HUDEP-2 (cell line): ENCODE data around the gene USP51.
"Not testable (repeated sequence)": the region's sequence is repeated elsewhere in the genome, so short reads cannot be mapped to it uniquely, and the experiment has no call there.

ENCODE experiments used
- DNase-seq, 76 experiments: peaks; one replicate each; lab custom pipeline; 2025; ENCODE audit not compliant: unreplicated experiment in 76 of 76; lab: John Stamatoyannopoulos, UW

USP51 gene

DNA sequence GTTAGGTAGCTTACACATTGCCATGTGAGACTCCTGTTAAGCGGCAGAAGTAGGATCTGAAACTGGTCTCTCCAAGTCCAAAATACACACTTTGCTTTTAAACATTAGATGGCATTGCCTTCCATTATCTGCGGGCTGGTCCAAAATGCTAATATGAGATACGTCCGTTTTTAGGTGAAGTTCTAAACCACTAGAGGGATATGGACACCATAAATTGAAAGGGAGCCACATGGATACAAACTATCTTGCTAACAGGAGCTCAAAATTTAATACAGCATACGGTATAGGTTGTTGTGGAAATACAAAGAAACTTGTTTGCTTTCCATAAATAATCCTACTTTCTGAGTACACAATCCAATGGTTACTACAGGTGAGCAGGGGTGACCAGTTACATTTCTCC lies 23.9 kb downstream of the USP51 start:
- not testable (repeated sequence) for DNase-seq

DNA sequence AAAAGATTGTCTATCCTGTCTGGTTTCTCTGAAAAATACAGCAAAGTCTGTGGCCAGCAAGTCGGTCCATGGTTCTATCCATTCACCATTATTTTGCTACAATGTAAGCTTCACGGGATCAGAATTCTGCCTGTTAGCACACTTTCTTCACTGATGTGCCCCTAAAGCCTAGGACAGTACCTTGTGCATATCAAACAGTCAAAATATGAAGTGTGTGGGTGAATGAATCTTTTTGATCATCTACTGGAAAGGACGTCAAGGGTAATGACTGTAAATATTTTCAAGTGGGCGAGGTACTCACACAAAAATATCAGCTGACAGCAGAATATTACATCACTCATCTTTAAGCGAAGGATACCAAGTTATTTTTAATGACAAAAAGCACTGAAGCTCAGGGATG lies 24.5 kb downstream of the USP51 start:
- DNase-seq, result not testable (repeated sequence)

- not testable (repeated sequence) for DNase-seq
Observed at GRCh38 chrX:55464050-55464449, 25.6 kb downstream of the USP51 start.

- not testable (repeated sequence) for DNase-seq
Observed at GRCh38 chrX:55459926-55460325, 29.7 kb downstream of the USP51 start.

GRCh38 chrX:55459426-55459825 lies 30.2 kb downstream of the USP51 start:
- DNase-seq, result not testable (repeated sequence)

DNA sequence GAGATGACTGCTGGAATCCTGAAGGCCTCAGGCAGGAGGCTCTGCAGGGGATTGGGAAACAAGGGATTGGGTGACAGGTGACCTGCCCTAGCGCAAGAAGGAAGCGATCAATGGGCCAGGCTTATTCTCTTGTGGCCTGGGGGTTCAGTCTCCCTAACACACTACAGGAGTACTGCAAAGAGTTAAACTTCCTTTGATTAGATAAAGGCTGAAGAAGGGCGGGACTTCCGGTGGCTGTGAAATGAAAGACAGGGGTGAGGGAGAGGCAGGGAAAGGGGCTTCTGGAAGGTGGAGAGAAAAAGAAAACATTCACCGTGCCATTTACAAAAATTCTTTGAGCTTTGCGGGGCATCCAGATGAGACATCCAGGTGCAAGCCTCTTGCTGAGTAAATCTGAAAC lies 33.9 kb downstream of the USP51 start:
- DNase-seq, result not testable (repeated sequence)

DNA sequence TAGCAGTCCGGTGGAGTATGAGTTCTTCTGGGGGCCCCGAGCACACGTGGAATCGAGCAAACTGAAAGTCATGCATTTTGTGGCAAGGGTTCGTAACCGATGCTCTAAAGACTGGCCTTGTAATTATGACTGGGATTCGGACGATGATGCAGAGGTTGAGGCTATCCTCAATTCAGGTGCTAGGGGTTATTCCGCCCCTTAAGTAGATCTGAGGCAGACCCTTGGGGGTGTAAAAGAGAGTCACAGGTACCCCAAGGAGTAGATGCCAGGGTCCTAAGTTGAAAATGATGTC lies 36.9 kb downstream of the USP51 start:
- DNase-seq, result no peak

- DNase-seq, result peak in 71 of 76 experiments; percentile 0 to 68 (median 36)
Observed at GRCh38 chrX:55451990-55452832, 37.4 kb downstream of the USP51 start, which contains the start of gene MAGEH1. Gene MAGEH1, plus strand, starts transcription at chrX:55452127. Its CDS starts 248 bp downstream, at chrX:55452375.

DNA sequence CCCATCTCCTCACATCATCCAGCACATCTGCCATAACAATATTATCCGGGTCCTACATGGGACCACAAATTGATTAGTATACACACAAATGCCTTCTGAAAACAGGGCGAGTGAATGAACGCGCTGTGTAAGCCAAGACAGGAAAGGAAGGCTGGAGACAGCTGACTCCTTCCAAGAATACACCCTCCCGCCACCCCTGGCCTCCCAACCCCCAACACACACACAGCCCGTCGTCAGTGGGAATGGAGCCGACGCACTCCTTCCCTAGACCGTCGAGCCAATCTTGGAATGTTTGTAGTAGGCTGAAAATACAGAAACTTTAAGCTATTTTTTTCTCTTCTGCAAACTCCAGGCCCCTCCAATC lies 38.0 kb downstream of the USP51 start:
- peak in 1 of 76 experiments; percentile 0 for DNase-seq

DNA sequence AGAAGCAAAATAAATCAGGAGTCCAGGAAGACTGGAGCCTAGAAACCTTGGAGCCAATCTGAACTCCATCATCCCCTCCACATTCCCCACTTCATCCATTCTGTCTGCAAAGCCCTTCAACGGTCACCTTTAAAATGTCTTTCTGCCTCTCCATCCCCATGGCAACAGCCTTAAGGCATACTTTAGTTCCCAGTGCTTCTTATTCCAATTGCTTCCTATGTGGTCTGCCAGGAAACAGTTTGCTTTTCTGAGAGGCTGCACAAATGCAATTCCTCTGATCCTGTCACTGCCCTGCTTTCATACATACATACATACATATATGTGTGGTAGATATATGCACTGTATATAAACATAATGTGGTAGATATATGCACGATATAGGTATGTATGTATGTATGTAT lies 38.5 kb downstream of the USP51 start:
- no peak for DNase-seq

GRCh38 chrX:55450259-55450658 lies 39.4 kb downstream of the USP51 start:
- DNase-seq, result no peak

DNA sequence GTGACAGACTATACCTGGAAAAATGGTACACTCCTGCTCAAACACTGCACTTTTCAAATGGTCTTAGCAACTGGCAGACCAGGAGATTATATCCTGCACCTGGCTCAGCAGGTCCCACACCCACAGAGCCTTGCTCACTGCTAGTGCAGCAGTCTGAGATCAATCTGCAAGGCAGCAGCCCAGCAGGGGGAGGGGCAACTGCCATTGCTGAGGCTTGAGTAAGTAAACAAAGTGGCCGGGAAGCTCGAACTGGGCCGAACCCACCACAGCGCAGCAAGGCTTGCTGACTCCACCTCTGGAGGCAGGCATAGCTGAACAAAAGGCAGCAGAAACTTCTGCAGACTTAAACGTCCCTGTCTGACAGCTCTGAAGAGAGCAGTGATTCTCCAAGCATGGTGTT lies 46.2 kb downstream of the USP51 start:
- DNase-seq, result not testable (repeated sequence)
